HL-60 (cell line): ENCODE data around the gene TMCC3.

Source experiments
- CTCF ChIP-seq: IDR thresholded peaks from one replicate; pipeline ENCODE4 v1.5.1; 2011; ENCODE audit warnings: low read length, control low read depth, inconsistent platforms; ENCODE audit not compliant: insufficient read depth
- POLR2AphosphoS5 ChIP-seq: IDR thresholded peaks from 2 replicates; pipeline ENCODE4 v1.6.1; 2012; ENCODE audit warnings: low read depth

- TF ChIP-seq CTCF (no peak), POLR2AphosphoS5 (no peak)
Observed at GRCh38 chr12:94571556-94571955, 78.8 kb downstream of the TMCC3 start.
